Measurements from ENCODE around the gene C1QTNF9.
"Not testable (repeated sequence)": the region's sequence is repeated elsewhere in the genome, so short reads cannot be mapped to it uniquely, and the experiment has no call there.

Gene C1QTNF9

GRCh38 chr13:24339937-24340607 lies 30.7 kb downstream of the C1QTNF9 start:
- H3K27me3 ChIP-seq (replicated peaks): no peaks in the 10 kb centered on the region
- H3K36me3 ChIP-seq (replicated peaks): no peaks in the 10 kb centered on the region
- no peak for DNase-seq
- in situ Hi-C loops (cut with HindIII; ENCODE audit: low pct_ligation_motif_present, low sequenced_read_pairs): no loop called here
- TF ChIP-seq CTCF (IDR thresholded peaks at IDR 0.05; ENCODE audit: low read depth, low read length, missing control alignments): no peak
- H3K4me3 ChIP-seq (ENCODE audit: low read depth, low read length): no peak overlapping the region
- H3K27ac ChIP-seq: no peak overlapping the region

GRCh38 chr13:24340608-24340955 lies 31.2 kb downstream of the C1QTNF9 start:
- in situ Hi-C loops (cut with HindIII; ENCODE audit: low pct_ligation_motif_present, low sequenced_read_pairs): no loop called here
- H3K27ac ChIP-seq: no peak overlapping the region
- TF ChIP-seq CTCF (IDR thresholded peaks at IDR 0.05; ENCODE audit: low read depth, low read length, missing control alignments): no peak
- no peak overlapping the region for H3K4me3 ChIP-seq (ENCODE audit: low read depth, low read length)
- no peaks in the 10 kb centered on the region for H3K27me3 ChIP-seq (replicated peaks)
- H3K36me3 ChIP-seq (replicated peaks): no peaks in the 10 kb centered on the region
- DNase-seq: no peak

- H3K27me3 ChIP-seq (replicated peaks): no peaks in the 10 kb centered on the region
- TF ChIP-seq CTCF (IDR thresholded peaks at IDR 0.05; ENCODE audit: low read depth, low read length, missing control alignments): no peak
- H3K4me3 ChIP-seq (ENCODE audit: low read depth, low read length): no peak overlapping the region
- no peak overlapping the region for H3K27ac ChIP-seq
- in situ Hi-C loops (cut with HindIII; ENCODE audit: low pct_ligation_motif_present, low sequenced_read_pairs): no loop called here
- H3K36me3 ChIP-seq (replicated peaks): no peaks in the 10 kb centered on the region
- no peak for DNase-seq
These were observed 32.1 kb downstream of the C1QTNF9 start for GRCh38 chr13:24341439-24341838.

GRCh38 chr13:24348385-24348784 lies 39.0 kb downstream of the C1QTNF9 start:
- H3K27me3 ChIP-seq (replicated peaks): no peaks in the 10 kb centered on the region
- TF ChIP-seq CTCF (IDR thresholded peaks at IDR 0.05; ENCODE audit: low read depth, low read length, missing control alignments): no peak
- H3K27ac ChIP-seq: no peak overlapping the region
- in situ Hi-C loops (cut with HindIII; ENCODE audit: low pct_ligation_motif_present, low sequenced_read_pairs): no loop called here
- no peak overlapping the region for H3K4me3 ChIP-seq (ENCODE audit: low read depth, low read length)
- DNase-seq: no peak
- no peaks in the 10 kb centered on the region for H3K36me3 ChIP-seq (replicated peaks)

GRCh38 chr13:24348797-24349515 lies 39.6 kb downstream of the C1QTNF9 start:
- no peak overlapping the region for H3K27ac ChIP-seq
- DNase-seq: no peak
- TF ChIP-seq CTCF (IDR thresholded peaks at IDR 0.05; ENCODE audit: low read depth, low read length, missing control alignments): no peak
- no peak overlapping the region for H3K4me3 ChIP-seq (ENCODE audit: low read depth, low read length)
- H3K27me3 ChIP-seq (replicated peaks): no peaks in the 10 kb centered on the region
- no peaks in the 10 kb centered on the region for H3K36me3 ChIP-seq (replicated peaks)
- in situ Hi-C loops (cut with HindIII; ENCODE audit: low pct_ligation_motif_present, low sequenced_read_pairs): no loop called here

DNA sequence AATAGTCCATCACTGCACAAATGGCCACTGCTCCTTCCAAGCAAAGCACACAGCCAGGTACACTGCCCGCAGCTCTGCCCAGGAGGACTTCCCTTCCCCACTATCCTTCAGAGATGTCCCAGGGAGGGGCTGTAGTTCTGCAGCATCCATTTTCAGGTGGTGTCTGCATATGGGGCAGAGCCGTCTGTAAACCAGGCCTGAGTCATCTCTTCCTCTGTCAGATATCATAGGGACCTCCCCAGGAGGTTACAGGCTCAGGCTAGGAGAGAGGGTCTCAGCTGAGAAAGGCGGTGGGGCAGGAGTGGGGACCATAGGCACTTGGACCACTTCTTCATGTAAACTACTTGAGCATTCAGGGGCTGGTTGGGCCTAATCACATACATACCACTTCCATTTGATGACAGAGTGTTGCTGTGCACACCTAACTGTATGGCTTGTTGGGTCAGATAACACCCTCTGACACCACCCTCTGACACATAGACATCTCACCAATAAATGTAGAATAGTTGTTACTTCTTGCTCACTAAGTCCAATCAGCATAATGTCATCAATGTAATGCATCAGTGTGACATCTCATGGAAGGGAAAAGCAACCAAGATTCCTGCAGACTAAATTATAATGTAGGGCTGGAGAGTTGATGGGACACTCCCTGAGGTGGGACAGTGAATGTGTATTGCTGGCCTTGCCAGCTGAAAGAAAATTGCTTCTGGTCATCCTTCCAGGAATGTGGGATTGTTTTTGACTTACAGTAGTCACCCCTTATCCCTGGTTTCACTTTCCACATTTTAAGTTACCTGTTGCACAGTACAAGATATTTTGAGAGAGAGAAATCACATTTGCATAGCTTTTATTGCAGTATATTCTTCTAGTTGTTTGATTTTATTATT lies 40.6 kb downstream of the C1QTNF9 start:
- DNase-seq; H3K36me3 ChIP-seq (replicated peaks); H3K27ac ChIP-seq; in situ Hi-C loops (cut with HindIII; ENCODE audit: low pct_ligation_motif_present, low sequenced_read_pairs); H3K27me3 ChIP-seq (replicated peaks); H3K4me3 ChIP-seq (ENCODE audit: low read depth, low read length): not testable (repeated sequence)

Data from brain microvascular endothelial cell (primary cell).